Erythroblast (primary cell): ENCODE measurements around the gene MUC22.

ENCODE experiments used
- GATA1 ChIP-seq: IDR thresholded peaks from 2 replicates; pipeline ENCODE4 v1.6.1; 2011; ENCODE audit warnings: low read depth, mild to moderate bottlenecking, control low read depth, low read length, moderate library complexity
- POLR2A ChIP-seq: IDR thresholded peaks from 2 replicates; pipeline ENCODE4 v1.6.1; 2011; ENCODE audit warnings: mild to moderate bottlenecking, low read length

DNA sequence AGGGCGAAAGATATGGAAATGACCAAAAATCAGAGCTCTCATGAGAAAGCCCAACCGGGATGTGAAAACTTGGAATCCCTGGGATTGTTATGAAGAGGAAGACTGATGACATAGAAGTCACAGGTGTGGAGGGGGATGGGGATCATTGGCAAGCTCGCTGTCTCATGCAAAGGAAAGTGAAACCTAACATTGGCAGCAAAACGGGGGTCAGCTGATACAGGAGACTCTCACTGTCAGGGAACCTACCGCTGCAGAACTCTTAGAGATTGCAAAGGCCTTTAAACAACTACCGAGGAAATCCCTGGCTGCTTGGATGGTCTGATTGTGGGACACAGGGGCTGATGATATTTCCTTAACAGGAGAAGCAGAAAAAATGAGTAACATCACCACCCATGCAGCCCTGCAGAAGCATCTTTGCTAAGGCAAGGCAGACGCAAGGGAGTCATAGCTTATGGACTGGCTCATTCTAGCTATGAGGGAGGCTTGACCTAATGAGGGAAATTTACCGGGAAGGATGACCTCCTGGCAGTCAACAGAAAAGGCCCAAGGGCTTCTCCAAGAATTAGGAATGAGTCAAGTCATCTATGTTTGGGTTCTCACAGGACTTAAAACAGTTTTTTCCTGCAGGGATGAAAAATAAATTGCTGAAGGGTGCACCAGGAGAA, 19.7 kb upstream of the MUC22 start:
- TF ChIP-seq POLR2A (no peak), GATA1 (no peak)
